ENCODE data around the gene ERCC6L2.

The ERCC6L2 gene

DNA sequence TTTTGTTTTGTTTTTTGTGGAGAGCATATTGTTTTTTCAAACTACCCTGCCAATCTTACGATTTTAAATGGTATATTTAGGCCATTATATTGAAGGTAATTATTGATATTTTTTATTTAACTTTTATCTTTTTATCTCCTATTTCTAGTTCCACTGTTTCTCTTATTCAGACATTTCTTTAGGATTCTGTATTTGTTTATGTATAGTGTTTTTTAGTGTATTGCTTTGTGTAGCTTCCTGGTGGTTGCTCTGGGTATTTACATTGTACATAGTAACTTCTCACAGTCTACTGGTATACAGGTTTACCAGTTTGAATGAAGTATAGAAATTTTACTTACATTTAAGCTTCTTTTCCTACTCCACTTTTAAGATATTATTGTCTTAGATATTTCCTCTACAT is 63.2 kb downstream of the ERCC6L2 start:
- Histone ChIP-seq H3K4me1 (ENCODE audit: control insufficient read depth, low read length) (peaks cover 3% of the 10 kb centered on the region; the same call in 1 of the 2 replicates), H3F3A (ENCODE audit: control insufficient read depth, insufficient read depth) (no peaks in the 10 kb centered on the region), H3K79me2 (ENCODE audit: control insufficient read depth, low read length) (no peaks in the 10 kb centered on the region), H3K4me2 (ENCODE audit: low read length) (no peak overlapping the region), H3K4me3 (ENCODE audit: low read length) (no peak overlapping the region), H3K27me3 (ENCODE audit: control insufficient read depth, low read length) (no peaks in the 10 kb centered on the region), H3K9me2 (replicated peaks; ENCODE audit: control insufficient read depth, low read length) (no peaks in the 10 kb centered on the region), H3K9me3 (ENCODE audit: control insufficient read depth, insufficient read depth, low read length) (no peaks in the 10 kb centered on the region), H3K36me3 (ENCODE audit: control insufficient read depth, low read length) (peaks cover 51% of the 10 kb centered on the region), H4K20me1 (ENCODE audit: control insufficient read depth, insufficient read depth, low read depth, low read length) (no peaks in the 10 kb centered on the region), H3K27ac (ENCODE audit: low read depth, low read length) (no peak overlapping the region)
- TF ChIP-seq CTCF (IDR thresholded peaks at IDR 0.05; ENCODE audit: low read depth, low read length, poor library complexity, severe bottlenecking) (no peak), EZH2phosphoT487 (IDR thresholded peaks at IDR 0.05; ENCODE audit: borderline replicate concordance, low read length) (no peak)

- H3K9me3 ChIP-seq (ENCODE audit: control insufficient read depth, insufficient read depth, low read length) = no peaks in the 10 kb centered on the region
- no peaks in the 10 kb centered on the region for H3K27me3 ChIP-seq (ENCODE audit: control insufficient read depth, low read length)
- H3K4me1 ChIP-seq (ENCODE audit: control insufficient read depth, low read length) = peaks cover 3% of the 10 kb centered on the region; the same call in 1 of the 2 replicates
- H3K4me2 ChIP-seq (ENCODE audit: low read length) = no peak overlapping the region
- no peaks in the 10 kb centered on the region for H3K9me2 ChIP-seq (replicated peaks; ENCODE audit: control insufficient read depth, low read length)
- TF ChIP-seq CTCF (IDR thresholded peaks at IDR 0.05; ENCODE audit: low read depth, low read length, poor library complexity, severe bottlenecking) (no peak), EZH2phosphoT487 (IDR thresholded peaks at IDR 0.05; ENCODE audit: borderline replicate concordance, low read length) (no peak)
- no peaks in the 10 kb centered on the region for H3F3A ChIP-seq (ENCODE audit: control insufficient read depth, insufficient read depth)
- H3K27ac ChIP-seq (ENCODE audit: low read depth, low read length) = no peak overlapping the region
- peaks cover 54% of the 10 kb centered on the region for H3K36me3 ChIP-seq (ENCODE audit: control insufficient read depth, low read length)
- no peaks in the 10 kb centered on the region for H4K20me1 ChIP-seq (ENCODE audit: control insufficient read depth, insufficient read depth, low read depth, low read length)
- no peak overlapping the region for H3K4me3 ChIP-seq (ENCODE audit: low read length)
- H3K79me2 ChIP-seq (ENCODE audit: control insufficient read depth, low read length) = no peaks in the 10 kb centered on the region
These were observed 64.0 kb downstream of the ERCC6L2 start for GRCh38 chr9:95939472-95939871.

DNA sequence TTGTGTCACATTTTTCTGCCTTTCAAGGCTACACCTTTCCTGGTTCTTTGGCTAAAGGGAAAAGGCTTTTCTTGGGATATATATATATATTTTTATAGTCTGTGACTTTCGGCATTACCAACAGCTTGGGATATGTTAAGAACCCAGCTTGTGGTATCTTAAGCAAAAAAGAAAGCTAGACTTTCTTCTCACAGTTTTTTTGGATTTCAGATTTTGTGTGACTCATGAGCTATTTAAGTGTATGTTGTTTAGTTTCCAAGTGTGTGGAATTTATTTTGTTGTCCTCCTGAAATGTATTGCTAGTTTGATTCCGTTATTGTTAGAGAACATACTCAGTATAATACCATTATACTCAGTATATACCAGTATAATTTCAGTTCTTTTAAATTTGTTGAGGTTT is 64.8 kb downstream of the ERCC6L2 start:
- Histone ChIP-seq H3K27ac (ENCODE audit: low read depth, low read length) (no peak overlapping the region), H3K9me2 (replicated peaks; ENCODE audit: control insufficient read depth, low read length) (no peaks in the 10 kb centered on the region), H3K4me2 (ENCODE audit: low read length) (no peak overlapping the region), H3K4me3 (ENCODE audit: low read length) (no peak overlapping the region), H3K9me3 (ENCODE audit: control insufficient read depth, insufficient read depth, low read length) (no peaks in the 10 kb centered on the region), H3F3A (ENCODE audit: control insufficient read depth, insufficient read depth) (no peaks in the 10 kb centered on the region), H3K79me2 (ENCODE audit: control insufficient read depth, low read length) (no peaks in the 10 kb centered on the region), H3K27me3 (ENCODE audit: control insufficient read depth, low read length) (no peaks in the 10 kb centered on the region), H3K36me3 (ENCODE audit: control insufficient read depth, low read length) (peaks cover 54% of the 10 kb centered on the region), H4K20me1 (ENCODE audit: control insufficient read depth, insufficient read depth, low read depth, low read length) (no peaks in the 10 kb centered on the region), H3K4me1 (ENCODE audit: control insufficient read depth, low read length) (peaks cover 3% of the 10 kb centered on the region; the same call in 1 of the 2 replicates)
- TF ChIP-seq CTCF (IDR thresholded peaks at IDR 0.05; ENCODE audit: low read depth, low read length, poor library complexity, severe bottlenecking) (no peak), EZH2phosphoT487 (IDR thresholded peaks at IDR 0.05; ENCODE audit: borderline replicate concordance, low read length) (no peak)

Measured in DOHH2 (cell line).